ENCODE results near the gene GPR12.
A peak's percentile ranks its signal among the peaks of the same experiment; 100 is the strongest.

GPR12 gene, protein sequence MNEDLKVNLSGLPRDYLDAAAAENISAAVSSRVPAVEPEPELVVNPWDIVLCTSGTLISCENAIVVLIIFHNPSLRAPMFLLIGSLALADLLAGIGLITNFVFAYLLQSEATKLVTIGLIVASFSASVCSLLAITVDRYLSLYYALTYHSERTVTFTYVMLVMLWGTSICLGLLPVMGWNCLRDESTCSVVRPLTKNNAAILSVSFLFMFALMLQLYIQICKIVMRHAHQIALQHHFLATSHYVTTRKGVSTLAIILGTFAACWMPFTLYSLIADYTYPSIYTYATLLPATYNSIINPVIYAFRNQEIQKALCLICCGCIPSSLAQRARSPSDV

DNA sequence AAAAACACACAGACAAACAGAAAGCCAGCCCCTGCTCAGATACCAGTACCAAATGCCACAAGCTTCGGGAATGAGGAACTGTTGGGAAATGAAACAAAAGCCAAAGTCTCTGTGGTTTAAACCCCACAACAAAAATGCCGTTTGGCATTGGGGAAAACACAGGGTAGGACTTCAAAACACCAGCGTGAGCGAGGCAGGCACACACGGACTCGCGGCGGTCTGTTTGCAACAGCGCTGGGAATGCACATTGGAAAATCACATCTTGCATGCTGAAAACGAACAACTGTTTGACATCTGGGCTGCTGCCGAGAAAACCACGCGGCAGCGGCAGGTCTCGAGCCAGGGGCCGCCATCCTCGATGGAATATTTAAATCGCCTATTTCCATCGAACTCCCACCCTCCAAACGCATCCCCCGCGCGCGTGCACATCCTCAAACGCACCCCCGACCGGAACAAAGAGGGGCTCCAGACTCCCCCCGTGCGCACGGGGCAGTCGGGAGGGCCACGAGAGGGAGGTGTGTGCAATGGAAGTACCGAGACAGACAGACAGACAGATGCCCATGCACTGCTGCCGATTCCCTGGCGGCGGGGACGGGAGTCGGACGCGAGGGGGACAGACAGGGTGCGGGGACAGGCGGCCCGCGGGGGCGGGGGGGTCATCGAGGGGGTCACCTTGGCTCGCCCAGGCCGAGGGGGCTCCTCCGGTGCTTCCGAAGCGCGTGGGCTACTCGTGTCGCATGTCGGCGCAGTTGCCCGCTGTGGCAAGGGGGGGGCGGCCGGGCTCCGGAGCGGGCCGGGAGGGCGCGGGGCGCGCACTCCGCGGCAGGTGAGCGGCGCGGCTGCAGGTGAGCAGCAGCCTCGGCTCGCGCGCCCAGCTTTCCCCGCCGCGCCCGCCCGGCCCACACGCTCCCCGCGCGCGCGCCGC lies at the start of gene GPR12:
Gene GPR12, minus strand, starts transcription at position 880 of the 925 bp plus-strand sequence. CDS start 959 bp downstream, outside the sequence.
- peak; percentile 18 for DNase-seq

DNA sequence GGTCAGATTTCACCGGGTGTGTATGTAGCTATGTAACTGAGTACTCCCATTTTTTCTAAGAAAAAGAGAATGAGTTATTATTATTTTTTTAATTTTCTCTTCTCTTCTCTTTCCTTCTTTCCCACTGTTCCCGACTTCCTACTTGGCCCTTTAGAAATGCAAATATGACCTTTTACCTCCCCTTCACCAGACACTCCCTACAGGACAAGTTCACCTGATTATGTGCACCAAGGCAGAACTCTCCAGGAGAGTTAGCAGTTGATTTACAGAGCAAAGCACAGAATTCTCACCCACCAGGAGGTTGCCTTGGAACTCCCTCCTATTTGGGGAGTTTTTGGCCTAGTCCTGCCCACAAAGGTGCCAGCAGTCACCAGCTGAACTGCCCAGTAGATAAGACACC lies 49.5 kb upstream of the GPR12 start:
- no peak for DNase-seq

DNA sequence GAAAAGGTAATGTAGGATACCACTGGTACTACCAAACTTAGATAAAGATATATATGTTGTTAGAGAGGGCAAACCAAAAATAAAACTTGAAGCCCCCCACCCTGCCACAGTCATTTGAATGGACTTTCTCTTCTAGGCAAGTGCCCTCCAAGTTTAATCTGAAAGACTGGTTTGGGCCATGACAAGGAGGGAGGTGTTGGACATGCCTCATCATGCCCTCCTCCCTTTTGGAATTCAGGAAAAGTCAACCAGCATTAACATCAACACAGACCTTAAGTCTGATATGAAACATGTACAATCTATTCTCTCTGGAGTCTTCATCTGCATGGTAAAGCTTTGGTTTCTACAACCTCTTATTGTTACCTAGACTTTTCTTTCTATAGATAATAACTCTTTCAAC lies 46.3 kb upstream of the GPR12 start:
- no peak for DNase-seq

DNA sequence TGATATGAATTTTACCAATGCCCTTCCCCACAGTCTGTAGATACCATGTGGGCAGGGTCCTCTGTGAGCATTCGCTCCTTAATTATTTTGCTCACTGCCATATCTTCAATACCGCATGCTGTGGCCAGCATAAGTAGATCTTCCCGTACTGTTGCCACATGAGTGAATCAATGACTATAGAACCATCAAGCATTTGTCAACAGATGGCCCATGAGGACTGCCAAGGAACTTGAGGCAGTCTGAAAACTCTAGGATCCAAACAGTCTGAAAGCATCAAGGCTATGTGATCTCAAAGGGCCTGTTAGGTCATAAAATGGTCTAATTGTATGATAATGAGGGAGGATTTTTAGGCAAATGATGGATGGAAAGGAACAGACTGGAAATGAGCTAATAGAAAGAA lies 27.4 kb upstream of the GPR12 start:
- DNase-seq: peak; percentile 44

DNA sequence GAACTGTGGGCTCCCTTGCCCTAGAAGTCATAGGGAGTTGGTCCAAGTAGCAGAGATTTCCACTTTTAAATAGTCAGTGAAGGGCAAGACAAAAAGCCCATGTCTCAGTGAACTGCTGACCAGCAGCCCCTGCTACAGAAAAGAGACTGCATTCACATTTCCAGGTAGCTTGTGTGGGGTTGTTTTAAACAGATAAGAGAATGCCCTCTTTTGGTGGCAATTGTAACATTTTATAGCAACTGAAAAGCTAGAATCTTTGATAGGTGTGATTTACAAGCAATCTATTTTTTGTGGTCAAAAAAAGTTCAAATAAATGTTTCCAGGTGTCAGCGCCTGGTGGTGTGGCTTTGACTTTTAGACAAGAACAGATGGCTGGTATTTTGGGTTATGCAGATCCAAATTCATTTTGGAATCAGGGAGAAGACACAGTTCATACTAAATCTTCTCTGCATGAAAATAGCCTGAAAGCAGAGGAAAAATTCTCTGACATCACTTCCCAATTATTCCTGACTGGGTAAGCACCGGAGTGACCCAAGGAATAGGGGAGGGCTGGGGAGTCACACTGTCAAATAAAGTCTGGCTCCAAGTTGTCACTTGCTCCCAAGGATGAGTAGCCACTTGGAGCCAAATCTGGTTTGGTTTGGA lies 26.2 kb upstream of the GPR12 start:
- no peak for DNase-seq

DNA sequence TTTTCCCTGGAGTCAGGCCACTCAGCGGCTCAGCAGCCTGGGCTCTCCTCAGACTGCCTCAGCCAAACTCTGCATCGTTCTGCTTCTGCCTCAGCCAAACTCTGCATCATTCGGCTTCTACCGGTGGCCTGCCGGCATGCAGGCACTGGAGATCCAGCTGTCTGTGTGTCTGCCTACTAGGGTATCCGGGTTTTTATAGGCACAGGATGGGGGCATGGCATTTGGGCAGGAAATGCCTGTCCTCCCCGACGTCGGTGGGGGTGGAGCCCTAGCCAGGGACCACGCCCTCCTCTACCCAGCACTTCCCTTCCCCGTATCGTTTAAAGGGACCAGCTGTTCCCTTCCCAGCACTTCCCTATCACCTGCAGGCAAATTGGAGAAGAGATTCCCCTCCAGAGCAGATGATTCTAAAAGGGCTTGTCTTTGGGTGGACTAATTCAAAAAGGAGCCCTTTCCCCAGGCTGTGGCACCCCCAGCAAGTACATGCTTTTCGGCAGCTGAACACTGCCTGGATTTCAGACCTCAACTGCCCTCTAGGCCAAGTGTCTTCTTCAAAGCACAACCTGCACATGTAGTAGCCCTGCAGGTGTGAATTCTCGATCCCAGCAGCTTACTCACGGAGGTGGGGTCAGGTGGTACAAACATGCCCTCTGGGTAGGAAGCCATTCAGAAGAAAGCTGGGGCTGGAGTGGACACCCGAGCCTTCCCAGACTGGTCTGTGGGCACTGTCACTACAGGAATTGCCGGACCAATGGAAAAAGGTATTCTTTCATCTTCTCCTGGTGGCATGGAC lies 25.4 kb upstream of the GPR12 start:
- DNase-seq: peak; percentile 19

DNA sequence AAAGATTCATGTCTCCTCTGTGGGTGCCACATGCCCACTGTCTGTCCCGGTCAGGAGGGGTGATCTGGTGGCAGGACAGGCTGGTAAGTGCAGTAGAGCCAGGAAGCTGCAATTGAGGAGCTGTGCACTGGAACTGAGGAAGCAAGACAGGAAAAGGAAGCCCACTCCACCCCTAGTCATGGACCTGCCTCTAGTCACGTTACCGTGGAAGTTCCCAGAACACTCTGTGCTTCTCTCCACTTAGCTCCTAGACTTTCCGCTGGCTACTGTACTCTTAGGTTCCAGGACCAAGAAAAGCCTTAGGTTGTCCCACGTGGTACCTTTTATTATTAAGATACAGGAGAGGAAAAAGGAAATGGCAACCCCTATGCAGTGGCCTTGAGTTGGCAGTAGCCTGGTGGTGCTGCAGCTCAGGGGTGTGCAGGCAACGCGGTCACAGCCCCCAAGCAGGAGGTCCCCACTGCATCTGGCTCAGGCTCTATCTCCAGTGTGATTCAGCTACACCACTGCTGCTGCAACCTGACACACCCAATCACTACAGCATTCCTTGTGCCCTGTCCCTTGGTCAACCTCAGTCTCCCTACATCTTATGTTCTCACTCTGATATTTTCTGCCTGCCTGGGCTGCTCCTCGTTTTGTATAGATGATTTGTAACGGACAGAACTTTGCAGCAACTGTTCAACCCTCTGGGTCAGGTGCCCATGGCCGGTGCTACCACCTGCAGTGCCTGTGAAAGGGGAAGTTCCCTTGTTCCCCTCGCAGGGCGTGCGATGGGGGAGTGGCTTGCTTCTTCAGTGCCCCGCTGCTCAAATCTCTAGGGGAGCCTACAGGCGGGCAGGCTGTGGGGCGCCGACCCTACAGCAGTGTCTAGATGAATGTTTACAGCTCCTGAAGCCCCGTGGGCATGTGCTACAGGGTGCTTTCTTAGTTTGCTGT lies 24.4 kb upstream of the GPR12 start:
- no peak for DNase-seq

DNA sequence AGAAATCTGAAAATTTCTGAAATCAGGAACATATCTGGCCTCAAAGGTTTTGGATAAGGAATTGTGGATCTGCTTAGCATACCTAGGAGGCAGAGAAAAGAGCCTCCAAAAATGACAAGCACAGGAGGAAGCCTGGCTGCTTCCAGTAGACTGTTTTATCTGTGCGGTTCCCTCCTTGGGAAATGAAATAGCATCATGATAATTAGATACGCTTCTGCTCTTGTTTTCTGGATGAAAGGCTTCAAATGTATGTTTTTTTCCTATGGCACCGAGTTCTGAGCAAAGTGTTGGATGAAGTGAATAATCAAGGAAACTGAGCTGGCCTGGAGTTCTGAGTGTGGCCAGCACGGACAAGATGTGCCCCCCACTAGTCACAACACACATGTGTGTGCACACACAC lies 19.8 kb upstream of the GPR12 start:
- no peak for DNase-seq

DNA sequence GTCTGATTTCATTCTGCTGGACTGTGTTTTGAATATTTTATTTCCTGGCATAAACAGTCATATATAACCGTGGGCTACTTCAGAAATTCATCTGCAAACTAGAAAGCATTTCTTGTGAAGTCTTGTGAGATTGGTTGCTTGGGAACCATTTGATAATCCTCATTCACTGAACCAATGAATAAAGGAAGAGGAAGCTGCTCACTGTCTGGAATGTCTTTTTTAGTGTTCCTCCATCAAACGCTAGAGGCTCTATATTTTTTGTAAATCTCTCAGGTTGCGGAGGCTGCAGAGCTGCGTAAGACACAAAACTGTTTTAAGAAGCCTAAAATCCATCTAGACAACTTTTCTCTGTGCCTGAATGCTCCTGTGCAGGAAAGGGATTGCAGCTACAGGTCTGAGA lies 18.7 kb upstream of the GPR12 start:
- no peak for DNase-seq

DNA sequence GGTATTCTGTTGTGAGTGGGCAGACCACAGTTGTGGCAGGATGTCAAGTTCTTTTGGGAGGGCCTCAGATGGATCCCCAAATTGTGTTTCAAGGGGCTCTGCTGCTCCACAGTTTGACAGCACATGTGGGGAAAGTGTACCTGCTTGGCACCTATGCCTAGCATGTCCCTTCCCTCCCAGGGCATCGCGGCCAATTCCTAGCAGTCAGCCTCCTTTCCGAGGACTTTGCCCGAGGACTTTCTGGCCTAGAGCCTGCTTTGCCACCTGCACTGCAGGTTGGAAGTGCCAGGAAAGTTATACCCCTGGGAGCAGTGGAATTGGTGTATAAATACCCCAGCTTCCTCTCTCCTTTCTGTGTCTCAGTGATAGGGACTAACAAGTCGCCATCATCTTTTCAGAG lies 11.9 kb upstream of the GPR12 start:
- DNase-seq: no peak

DNA sequence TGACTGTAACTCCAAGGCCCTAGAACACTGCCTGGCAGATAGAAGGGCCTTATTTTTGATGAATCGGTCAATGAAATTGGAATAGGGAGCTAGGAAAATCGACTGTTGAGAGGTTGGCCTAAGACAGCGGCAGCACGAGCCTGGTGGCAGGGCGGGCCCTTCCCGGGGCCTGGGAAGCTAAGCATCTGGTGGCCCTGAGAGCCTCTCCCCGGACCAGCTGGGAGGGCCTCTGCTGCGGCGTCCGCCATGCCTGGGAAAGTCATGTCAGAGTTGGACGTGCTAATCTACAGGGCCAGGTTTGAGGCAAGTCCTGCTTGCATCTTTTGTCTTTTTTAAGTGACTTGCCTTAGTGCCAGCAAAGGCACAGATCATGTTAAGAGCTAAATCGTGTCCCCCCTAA lies 11.2 kb upstream of the GPR12 start:
- no peak for DNase-seq

DNA sequence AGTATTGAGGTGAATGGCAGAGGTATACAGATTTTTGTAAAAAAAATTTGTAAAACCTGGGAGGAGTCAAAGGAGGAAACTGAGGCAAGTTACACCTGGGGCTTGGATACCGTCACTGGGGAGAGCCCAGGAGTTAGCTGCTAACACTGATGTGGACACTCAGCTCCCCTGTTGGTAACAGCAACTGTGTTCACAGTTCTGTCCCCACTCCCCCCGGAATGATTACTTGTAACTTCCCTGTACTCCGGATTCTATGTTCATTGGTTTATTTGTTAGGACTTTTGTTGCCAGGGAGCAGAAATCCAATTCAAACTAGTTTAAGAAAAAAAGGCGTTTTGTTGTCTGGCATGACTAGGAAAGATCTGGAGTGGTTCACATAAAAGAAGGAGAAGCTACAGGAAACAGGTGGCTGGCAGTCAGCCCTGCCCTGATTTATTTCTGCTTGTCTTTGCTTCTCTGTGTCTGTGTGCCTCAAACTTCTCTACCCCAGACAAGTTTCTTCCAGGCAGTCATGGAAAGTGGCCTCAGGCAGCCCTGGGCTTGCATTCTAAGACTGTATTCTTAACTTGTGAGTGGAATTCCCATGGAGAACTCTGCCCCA lies 2.3 kb upstream of the GPR12 start:
- DNase-seq: no peak

DNA sequence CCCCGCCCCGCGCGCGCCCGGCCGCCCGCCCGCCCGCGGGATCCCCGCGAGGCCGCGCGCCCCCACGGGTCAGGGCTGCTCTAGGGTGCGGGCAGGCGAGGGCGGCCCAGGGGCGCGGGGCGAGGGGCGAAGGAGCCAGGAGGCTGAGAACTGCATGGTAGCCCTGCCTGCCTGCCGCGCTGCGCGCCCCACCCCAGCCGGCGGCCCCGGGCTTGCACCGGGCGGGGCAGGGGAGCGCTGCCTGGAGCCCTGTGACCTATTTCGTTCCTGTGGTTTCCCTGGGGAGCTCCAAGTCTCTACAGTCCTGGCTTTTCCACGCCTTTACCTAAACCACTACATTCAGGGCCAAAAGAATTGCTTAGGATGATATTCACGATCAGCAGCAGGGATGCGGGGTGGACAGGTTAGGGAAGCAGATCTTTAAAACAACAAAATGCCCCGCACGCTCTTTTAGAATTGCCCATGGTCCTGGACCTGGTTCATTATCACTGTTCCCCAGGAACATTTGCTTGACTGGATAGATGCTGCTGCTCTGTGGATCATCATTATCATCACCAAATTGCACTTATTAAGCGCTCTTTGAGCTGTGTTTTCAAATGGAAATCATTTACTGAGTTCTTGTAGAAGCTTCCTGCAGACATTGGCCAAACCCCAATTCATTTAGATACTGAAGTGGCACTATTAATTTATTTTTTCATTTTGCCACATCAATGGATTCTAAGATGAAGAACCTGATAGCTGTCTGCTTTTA lies 421 bp upstream of the GPR12 start:
- DNase-seq: peak; percentile 4

DNA sequence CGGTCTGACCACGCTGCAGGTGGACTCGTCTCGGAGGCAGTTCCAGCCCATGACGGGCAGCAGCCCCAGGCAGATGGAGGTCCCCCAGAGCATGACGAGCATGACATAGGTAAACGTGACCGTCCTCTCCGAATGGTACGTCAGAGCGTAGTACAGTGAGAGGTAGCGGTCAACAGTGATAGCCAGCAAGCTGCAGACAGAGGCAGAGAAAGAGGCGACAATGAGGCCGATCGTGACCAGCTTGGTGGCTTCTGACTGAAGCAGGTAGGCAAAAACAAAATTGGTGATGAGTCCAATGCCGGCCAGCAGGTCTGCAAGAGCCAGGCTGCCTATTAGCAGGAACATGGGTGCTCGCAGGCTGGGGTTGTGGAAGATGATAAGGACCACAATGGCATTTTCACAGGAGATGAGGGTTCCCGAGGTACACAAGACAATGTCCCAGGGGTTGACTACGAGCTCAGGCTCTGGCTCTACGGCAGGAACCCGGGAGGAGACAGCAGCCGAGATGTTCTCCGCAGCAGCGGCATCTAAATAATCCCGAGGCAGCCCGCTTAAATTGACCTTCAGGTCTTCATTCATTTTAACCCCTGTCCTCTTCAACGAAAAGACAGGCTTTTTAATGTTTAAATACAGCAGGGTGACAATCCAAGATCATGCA lies 1.2 kb downstream of the GPR12 start:
- DNase-seq: no peak

DNA sequence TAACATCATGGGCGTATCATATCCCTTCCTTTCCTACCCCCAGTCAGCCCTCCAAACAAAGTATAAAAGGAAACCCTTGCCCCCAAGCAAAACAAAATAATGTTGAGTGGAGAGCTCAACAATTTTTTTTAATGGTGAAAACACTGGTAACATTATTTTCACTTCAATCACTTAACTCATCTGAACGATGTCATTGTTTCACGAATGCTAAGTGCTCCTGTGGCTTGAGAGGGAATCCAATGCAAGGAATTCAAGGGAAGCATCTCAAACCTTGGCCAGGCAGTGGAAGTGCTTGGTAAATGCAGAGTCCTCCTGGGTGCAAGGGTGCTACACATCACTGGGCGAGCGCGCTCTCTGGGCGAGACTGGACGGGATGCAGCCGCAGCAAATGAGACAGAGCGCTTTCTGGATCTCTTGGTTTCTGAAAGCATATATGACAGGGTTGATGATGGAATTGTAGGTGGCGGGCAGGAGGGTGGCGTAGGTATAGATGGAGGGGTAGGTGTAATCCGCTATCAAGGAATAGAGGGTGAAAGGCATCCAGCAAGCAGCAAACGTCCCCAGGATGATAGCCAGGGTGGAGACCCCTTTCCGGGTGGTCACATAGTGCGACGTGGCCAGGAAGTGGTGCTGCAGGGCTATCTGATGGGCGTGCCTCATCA lies 2.0 kb downstream of the GPR12 start:
- no peak for DNase-seq

DNA sequence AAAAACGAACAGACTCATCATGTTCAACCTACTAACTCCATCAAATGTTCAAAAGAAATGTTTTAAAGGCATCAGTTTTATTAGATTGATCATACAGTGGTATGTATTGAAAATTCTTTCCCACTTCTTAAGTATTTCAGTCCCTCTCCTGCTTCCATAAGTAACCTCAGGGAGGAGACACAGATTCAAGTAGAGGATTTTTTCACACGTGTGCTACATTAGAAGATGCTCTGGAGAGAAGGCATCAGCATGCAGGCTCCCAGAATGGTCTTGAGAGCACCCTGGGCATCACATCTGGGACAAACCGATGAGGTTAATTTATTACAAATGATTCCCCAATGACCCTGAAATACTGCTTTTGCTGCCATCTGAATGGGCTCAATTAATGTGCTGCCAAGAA lies 3.6 kb downstream of the GPR12 start:
- no peak for DNase-seq

DNA sequence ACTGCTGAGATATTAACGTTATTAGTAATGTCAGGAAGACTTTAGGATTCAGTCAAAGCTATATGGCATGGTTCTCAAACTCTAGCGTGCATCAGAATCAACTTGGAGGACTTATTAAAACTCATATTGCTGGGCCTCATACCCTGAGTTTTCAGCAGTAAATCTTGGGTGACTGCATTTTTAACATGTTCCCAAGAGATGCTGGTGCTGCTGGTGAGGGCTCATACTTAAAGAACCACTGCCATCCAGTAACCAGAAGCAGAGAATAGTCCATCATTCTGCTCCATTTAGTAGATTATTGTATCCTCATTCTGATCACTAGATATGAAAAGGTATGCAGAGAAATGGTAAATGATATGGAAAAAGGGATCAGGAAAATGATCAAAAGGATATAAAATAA lies 7.9 kb downstream of the GPR12 start:
- no peak for DNase-seq

DNA sequence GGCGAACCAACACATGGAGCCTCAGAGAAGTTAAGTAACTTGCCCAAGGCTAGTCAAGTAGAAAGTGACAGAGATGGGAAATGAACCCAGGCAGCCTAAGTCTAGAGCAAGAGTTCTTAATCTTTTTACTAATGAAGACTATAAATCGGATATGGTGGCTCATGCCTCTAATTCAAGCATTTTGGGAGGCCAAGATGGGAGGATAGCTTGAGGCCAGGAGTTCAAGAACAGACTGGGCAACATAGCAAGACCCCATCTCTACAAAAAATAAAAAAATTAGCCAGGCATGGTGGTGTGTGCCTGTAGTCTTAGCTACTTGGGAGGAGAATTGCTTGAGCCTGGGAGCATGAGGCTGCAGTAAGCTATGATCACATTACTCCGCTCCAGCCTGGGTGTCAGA lies 10.7 kb downstream of the GPR12 start:
- DNase-seq: no peak

DNA sequence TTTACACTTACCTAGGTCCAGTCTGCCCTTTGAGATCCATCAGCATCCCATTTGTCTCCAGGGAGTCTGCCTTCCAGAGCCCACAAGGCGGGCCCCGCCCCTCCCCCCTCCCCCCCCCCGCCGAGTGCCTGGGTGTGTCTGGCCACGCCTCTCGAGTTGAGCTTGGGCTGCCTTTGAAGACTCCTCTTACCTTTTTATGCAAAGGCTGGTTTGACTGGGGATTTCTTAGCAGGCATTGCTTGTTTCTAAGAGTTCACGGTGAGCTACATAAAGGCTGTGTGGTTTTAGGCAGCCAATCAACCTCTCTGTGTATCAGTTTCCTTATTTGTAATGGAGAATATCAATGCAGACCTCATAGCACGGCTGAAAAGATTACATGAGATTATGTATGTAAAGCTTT lies 11.3 kb downstream of the GPR12 start:
- no peak for DNase-seq

All from NCI-H1694 treated with DMSO at 0.1 percent for 48 hours (cell line).